ENCODE results near the gene ADPRH. TPM values are rescaled to one million over a fixed set of nuclear protein-coding genes. Genes with fewer than 3 reads are reported as not detected.

Gene ADPRH
- total RNA-seq = 1 to 10 TPM; 7.5 to 9.7 TPM

DNA sequence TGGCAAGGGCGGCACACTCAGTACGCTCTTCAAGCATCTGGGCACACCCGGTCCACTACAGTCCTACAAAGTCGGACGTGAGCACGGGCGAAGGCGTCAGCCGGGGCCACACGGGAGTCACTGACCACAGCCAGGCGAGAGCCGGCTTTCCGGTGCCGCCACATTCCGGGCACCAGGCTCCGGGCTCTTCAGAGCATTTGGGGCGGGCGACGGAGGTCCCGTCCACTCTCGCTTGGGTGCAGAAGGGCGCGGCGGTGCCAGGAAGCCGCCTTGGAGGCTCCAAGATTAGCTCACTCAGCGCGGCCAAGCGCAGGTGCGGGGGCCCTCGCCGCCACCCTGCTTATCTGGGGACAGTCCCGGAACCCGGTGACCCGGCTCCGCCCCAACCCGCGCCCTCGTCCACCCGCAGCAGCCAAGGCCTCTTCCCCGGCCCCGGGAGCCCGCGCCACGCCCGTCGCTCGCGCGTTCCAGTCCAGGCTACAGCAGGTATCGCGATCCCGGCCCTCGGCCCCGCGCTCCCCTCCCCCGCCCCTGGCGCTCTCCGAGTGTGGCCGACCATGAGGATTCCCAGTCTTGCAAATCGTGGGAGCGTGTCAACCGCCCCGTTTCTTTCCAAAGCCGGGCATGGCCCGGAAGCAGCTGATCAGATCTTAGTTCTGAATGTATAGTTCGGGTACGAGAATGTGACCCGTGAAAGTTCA lies at the start of gene ADPRH:
Gene ADPRH (plus strand): TSS at position 127 of the 701 bp plus-strand sequence. CDS start 2,678 bp downstream, outside the sequence.
- peak; percentile 82 for DNase-seq (ENCODE audit: low spot score)

DNA sequence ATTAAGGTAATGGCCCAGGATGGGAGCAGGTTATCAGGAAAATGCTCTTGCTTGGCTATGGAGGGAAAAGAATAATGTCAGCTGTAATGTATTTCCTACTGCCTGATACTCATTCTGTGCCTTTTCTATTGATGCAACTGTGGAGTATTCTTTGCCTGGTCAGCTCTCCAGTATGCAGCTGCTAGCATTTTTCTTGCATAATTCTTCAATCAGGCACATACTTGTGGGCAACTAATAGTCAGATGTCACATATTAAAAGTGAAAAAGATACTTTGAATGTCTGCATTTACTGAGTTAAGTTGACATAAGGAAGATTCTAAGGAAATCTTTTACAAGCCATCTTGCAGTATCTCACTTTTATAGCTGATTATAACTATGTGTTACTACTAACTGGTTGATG lies 49.4 kb upstream of the ADPRH start:
- H3K9me3 ChIP-seq = no peaks in the 10 kb centered on the region
- TF ChIP-seq, protein P1, sequence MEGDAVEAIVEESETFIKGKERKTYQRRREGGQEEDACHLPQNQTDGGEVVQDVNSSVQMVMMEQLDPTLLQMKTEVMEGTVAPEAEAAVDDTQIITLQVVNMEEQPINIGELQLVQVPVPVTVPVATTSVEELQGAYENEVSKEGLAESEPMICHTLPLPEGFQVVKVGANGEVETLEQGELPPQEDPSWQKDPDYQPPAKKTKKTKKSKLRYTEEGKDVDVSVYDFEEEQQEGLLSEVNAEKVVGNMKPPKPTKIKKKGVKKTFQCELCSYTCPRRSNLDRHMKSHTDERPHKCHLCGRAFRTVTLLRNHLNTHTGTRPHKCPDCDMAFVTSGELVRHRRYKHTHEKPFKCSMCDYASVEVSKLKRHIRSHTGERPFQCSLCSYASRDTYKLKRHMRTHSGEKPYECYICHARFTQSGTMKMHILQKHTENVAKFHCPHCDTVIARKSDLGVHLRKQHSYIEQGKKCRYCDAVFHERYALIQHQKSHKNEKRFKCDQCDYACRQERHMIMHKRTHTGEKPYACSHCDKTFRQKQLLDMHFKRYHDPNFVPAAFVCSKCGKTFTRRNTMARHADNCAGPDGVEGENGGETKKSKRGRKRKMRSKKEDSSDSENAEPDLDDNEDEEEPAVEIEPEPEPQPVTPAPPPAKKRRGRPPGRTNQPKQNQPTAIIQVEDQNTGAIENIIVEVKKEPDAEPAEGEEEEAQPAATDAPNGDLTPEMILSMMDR (IDR thresholded peaks at IDR 0.05) = no peak
- DNase-seq (ENCODE audit: low spot score) = no peak
- no peaks in the 10 kb centered on the region for H3K27me3 ChIP-seq
- H3K4me3 ChIP-seq = no peak overlapping the region
- no peaks in the 10 kb centered on the region for H3K4me1 ChIP-seq
- no peaks in the 10 kb centered on the region for H3K36me3 ChIP-seq
- H3K27ac ChIP-seq = no peak overlapping the region

More for the DNA sequence above, at the start of gene ADPRH:
- Histone ChIP-seq H3K36me3 (no peaks in the 10 kb centered on the region), H3K27me3 (no peaks in the 10 kb centered on the region), H3K4me1 (peaks cover 0 to 18% of the 10 kb centered on the region in 2 donors), H3K9me3 (no peaks in the 10 kb centered on the region), H3K27ac (peak within 1 kb of the TSS; percentile 92 to 95), H3K4me3 (peak within 1 kb of the TSS; percentile 37 to 65)
- TF ChIP-seq, protein P1 (IDR thresholded peaks at IDR 0.05) = no peak

DNA sequence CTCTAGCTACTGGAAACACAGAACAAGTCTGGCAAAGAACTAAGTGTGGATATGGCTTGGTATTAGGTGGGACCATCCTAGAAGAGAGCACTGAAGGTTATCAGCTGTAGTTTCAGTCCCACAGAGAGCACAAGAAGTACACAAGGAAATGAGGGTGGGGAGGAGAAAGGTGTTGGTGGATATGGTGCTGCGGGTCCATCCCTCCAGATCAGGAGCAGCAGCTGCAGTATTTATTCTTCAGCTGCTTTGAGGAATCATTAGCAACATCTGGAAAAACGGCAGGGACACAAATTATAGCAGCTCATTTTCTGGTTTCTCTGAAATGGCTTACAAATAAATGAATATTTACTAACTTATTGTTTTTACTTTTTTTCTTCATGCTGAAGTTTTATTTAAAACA lies 48.8 kb upstream of the ADPRH start:
- Histone ChIP-seq H3K4me3 (no peak overlapping the region), H3K27ac (no peak overlapping the region)
- TF ChIP-seq, protein P1 (IDR thresholded peaks at IDR 0.05) = no peak

DNA sequence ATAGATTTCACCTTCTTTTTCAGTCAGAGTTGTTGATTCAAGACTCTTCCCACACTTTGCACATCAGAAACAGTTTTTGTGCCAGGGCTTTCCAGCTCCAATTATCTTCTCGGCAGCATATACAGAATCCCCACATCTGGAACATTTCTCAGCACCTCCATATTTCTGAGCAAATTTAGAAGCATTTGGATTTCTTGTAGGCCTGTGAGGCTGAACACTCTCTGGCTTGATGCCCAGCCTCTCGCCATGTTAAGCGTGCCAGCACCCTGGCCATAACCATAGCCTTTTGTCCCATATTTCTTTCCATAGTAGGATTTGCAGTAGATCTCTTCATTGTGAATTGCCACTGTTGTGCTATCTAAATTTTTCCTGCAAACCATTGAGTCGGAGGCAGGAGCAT lies 48.1 kb upstream of the ADPRH start:
- H3K4me3 ChIP-seq = no peak overlapping the region
- H3K27ac ChIP-seq = no peak overlapping the region
- DNase-seq (ENCODE audit: low spot score) = no peak
- no peaks in the 10 kb centered on the region for H3K4me1 ChIP-seq
- H3K9me3 ChIP-seq = no peaks in the 10 kb centered on the region
- TF ChIP-seq, protein P1 (IDR thresholded peaks at IDR 0.05) = no peak
- no peaks in the 10 kb centered on the region for H3K27me3 ChIP-seq
- H3K36me3 ChIP-seq = no peaks in the 10 kb centered on the region

More for the DNA sequence above, 48.8 kb upstream of the ADPRH start:
- DNase-seq (ENCODE audit: low spot score) = no peak
- Histone ChIP-seq H3K9me3 (no peaks in the 10 kb centered on the region), H3K27me3 (no peaks in the 10 kb centered on the region), H3K36me3 (no peaks in the 10 kb centered on the region), H3K4me1 (no peaks in the 10 kb centered on the region)

DNA sequence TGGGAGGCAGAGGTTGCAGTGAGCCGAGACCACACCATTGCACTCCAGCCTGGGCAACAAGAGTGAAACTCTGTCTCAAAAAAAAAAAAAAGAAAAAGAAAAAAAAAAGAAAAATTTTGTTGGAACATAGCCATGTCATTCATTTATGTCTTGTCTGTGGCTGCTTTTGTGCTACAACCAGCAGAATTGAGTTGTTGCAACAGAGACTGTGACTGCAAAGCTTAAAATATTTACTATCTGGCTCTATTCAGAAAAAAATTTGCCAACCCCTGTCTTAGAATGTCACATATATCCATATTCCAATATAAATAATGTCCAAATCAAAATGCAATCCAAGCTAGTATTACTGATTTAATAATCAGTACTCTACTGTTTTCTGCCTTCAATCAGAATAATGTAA lies 45.0 kb upstream of the ADPRH start:
- H3K27me3 ChIP-seq = no peaks in the 10 kb centered on the region
- no peak for DNase-seq (ENCODE audit: low spot score)
- TF ChIP-seq, protein P1 (IDR thresholded peaks at IDR 0.05) = no peak
- H3K4me1 ChIP-seq = no peaks in the 10 kb centered on the region
- no peaks in the 10 kb centered on the region for H3K9me3 ChIP-seq
- no peak overlapping the region for H3K27ac ChIP-seq
- H3K4me3 ChIP-seq = no peak overlapping the region
- H3K36me3 ChIP-seq = no peaks in the 10 kb centered on the region

DNA sequence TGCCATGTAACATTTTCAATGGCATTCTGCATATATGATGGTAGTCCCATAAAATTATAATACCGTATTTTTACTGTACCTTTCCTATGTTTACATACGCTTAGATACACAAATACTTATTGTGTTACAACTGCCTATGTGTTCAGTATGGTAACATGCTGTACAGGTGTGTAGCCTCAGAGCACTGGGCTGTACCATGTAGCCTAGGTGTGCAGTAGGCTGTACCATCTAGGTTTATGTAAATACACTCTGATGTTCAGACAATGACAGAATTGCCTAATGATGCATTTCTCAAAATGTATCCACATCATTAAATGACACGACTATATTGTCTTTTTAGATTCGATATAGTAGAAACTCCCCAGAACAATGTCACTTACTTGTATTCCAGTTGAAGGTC lies 42.5 kb upstream of the ADPRH start:
- H3K4me1 ChIP-seq = no peaks in the 10 kb centered on the region
- H3K9me3 ChIP-seq = no peaks in the 10 kb centered on the region
- no peaks in the 10 kb centered on the region for H3K36me3 ChIP-seq
- DNase-seq (ENCODE audit: low spot score) = no peak
- no peaks in the 10 kb centered on the region for H3K27me3 ChIP-seq
- TF ChIP-seq, protein P1 (IDR thresholded peaks at IDR 0.05) = no peak
- no peak overlapping the region for H3K4me3 ChIP-seq
- H3K27ac ChIP-seq = no peak overlapping the region

All from right atrium auricular region (tissue), 2 donors.